ENCODE results near the gene NFYA.

DNA sequence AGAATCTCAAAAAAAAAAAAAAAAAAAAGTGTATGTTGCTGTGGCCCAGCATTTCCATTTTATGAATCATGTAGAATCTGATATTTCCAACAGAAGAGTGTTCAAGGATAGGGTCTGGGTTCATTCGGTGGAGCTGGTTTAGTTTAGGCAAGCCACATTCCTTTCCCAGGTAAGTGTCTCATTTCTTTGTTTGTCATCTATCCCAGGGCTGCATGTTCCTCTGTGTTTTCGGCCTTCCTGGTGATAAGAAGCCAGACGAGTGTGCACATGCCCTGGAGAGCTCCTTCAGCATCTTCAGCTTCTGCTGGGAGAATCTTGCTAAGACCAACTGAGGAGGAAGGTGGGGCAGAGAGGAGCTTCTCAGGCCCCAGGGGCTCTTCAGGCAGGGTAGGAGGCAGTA, 38.2 kb downstream of the NFYA start:
- no peak for TF ChIP-seq EZH2 (IDR thresholded peaks at IDR 0.05; ENCODE audit: borderline replicate concordance, low read depth, low read length, severe bottlenecking)
- TF ChIP-seq, protein P1, sequence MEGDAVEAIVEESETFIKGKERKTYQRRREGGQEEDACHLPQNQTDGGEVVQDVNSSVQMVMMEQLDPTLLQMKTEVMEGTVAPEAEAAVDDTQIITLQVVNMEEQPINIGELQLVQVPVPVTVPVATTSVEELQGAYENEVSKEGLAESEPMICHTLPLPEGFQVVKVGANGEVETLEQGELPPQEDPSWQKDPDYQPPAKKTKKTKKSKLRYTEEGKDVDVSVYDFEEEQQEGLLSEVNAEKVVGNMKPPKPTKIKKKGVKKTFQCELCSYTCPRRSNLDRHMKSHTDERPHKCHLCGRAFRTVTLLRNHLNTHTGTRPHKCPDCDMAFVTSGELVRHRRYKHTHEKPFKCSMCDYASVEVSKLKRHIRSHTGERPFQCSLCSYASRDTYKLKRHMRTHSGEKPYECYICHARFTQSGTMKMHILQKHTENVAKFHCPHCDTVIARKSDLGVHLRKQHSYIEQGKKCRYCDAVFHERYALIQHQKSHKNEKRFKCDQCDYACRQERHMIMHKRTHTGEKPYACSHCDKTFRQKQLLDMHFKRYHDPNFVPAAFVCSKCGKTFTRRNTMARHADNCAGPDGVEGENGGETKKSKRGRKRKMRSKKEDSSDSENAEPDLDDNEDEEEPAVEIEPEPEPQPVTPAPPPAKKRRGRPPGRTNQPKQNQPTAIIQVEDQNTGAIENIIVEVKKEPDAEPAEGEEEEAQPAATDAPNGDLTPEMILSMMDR (IDR thresholded peaks at IDR 0.05; ENCODE audit: borderline replicate concordance, extremely low read depth, low read length, poor library complexity, severe bottlenecking), result no peak
